ENCODE results near the gene GOLGA6L10.
"Not testable (repeated sequence)": the region's sequence is repeated elsewhere in the genome, so short reads cannot be mapped to it uniquely, and the experiment has no call there.

GOLGA6L10 gene

GRCh38 chr15:82342632-82343374 lies 6.5 kb downstream of the GOLGA6L10 start:
- DNase-seq (ENCODE audit: low read depth), result not testable (repeated sequence)

DNA sequence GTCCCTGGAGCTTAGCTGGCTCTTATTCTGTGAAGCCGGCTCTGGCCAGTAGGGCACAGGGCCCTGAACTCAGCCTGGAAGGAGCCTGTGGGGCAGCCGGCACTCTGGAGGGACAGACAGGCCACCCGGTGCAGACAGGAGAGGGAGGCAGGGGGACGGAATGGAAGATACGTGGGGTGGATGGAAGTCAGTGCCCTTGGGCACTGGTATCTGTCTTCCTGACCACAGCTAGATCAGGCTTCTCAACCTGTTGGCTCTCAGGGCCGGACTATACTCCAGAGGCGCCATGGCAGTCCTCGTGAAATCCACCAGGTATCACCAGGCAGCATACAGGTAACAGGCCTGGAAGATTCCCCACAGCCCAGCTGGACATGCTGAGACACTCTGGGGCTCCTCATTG lies 10.7 kb downstream of the GOLGA6L10 start:
- not testable (repeated sequence) for DNase-seq (ENCODE audit: low read depth)

DNA sequence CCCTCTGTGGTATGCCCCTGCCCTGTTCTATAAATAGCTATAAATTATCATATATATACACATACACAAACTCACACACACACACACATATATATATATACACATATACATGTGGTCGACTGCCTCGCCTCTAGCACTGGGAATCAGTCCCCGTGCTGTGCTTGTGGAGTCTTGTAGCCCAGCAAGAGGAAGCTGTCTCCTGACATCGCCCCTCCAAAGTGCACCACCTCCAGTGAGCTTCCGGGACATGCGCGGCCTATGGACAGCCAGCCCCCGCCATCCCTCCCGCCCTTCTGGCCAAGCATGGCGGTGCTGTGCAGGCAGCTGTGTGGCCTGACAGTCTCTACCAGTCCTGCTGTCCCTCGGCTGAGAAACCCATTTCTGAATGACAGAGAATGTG lies 11.2 kb downstream of the GOLGA6L10 start:
- DNase-seq (ENCODE audit: low read depth), result not testable (repeated sequence)

- not testable (repeated sequence) for DNase-seq (ENCODE audit: low read depth)
Observed at GRCh38 chr15:82337051-82337450, 12.2 kb downstream of the GOLGA6L10 start.

DNA sequence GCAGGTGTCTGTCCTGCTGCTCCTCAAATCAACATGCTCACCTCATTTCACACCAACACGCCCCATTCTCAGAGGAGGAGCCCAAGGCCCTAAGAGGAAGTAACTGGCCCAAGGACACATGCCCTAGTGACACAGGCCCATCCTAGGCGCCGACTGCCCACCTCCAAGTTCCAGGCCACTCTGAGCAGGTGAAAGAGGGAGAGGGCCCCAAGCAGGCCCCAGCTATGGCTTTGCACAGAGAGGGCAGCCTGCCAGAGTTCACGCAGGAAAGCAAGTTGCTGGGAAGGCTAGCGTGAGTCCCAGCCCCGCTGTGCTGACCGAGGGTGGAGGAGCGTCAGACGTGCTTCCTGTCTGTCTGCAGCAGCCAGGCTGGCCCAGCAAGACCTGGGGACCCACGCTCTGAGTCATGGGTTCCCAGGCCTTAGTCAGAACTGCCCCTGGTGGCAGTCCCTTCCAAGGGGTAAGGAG lies 13.1 kb downstream of the GOLGA6L10 start:
- not testable (repeated sequence) for DNase-seq (ENCODE audit: low read depth)

GRCh38 chr15:82335006-82335405 lies 14.3 kb downstream of the GOLGA6L10 start:
- not testable (repeated sequence) for DNase-seq (ENCODE audit: low read depth)

DNA sequence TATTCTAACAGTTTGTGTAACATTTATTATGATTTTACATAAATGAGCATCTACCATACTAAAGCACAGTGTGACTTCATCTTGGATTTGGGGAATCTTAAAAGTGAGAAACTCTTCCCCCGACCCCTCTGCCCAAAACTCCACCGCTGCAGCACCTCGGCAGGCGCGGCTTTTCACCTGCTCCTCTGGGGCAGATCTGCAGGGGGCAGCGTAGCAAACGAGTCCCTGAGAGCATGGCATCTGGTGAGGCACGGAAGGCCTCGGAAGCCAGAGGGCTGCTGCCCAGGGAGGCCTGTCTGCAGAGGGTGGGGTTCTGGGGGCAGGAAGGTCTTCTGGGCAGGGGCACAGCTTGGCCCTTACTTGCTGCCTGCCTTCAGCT lies 14.7 kb downstream of the GOLGA6L10 start:
- DNase-seq (ENCODE audit: low read depth), result not testable (repeated sequence)

GRCh38 chr15:82333603-82334553 lies 15.4 kb downstream of the GOLGA6L10 start:
- not testable (repeated sequence) for DNase-seq (ENCODE audit: low read depth)

- DNase-seq (ENCODE audit: low read depth), result not testable (repeated sequence)
Observed at GRCh38 chr15:82332711-82333602, 16.3 kb downstream of the GOLGA6L10 start.

- not testable (repeated sequence) for DNase-seq (ENCODE audit: low read depth)
Observed at GRCh38 chr15:82331576-82332304, 17.5 kb downstream of the GOLGA6L10 start.

DNA sequence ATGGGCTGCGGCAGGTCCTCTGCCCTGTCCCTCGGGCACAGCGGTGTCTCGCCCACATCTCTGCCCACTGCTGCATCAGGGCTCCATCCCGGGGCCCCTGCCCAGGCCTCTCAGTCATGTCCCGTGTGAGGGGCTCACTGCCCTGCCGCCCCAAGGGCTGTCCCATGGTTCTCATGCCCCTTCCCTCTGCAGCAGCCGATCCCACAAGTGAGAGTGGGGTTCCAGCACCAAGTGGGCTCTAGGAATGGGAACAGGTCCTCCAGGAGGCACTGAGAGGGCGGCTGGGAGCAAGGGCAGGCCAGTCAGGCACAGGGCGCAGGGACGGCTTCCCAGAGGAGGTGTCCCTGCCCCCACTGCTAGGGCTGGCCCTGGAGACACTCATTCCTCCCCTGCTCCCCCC lies 18.4 kb downstream of the GOLGA6L10 start:
- not testable (repeated sequence) for DNase-seq (ENCODE audit: low read depth)

GRCh38 chr15:82329039-82329438 lies 20.2 kb downstream of the GOLGA6L10 start:
- DNase-seq (ENCODE audit: low read depth), result not testable (repeated sequence)

DNA sequence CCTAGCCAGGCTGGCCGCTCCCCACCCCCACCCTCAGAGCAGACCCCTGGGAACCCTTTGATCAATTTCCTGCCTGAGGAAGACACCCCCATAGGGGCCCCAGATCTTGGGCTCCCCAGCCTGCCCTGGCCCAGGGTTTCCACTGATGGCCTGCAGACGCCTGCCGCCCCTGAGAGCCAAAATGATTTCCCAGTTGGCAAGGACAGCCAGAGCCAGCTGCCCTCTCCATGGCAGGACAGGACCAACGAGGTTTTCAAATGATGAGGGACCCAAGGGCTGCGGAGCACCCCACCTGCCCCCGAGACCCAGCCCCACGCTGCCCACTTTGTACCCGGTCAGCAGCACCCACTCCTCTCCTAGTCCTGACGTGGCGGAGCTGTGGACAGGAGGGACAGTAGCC lies 21.9 kb downstream of the GOLGA6L10 start:
- not testable (repeated sequence) for DNase-seq (ENCODE audit: low read depth)

DNA sequence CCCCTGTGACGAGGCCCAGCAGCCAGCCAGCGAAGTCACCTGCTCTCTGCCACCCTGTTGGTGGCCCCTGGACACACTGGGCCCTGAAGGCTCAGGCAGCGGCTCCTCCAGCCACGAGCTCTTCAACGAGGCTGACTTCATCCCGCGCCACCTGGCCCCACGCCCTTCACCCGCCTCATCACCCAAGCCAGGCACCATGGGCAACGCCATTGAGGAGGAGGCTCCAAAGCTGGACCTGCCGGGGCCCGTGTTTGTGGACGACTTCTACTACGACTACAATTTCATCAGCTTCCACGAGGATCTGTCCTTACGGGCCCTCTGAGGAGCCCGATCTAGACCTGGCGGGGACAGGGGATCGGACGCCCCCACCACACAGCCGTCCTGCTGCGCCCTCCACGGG lies 22.4 kb downstream of the GOLGA6L10 start:
- not testable (repeated sequence) for DNase-seq (ENCODE audit: low read depth)

GRCh38 chr15:82325646-82326045 lies 23.6 kb downstream of the GOLGA6L10 start:
- not testable (repeated sequence) for DNase-seq (ENCODE audit: low read depth)

- not testable (repeated sequence) for DNase-seq (ENCODE audit: low read depth)
Observed at GRCh38 chr15:82324831-82325230, 24.4 kb downstream of the GOLGA6L10 start.

GRCh38 chr15:82322488-82322887 lies 26.8 kb downstream of the GOLGA6L10 start:
- not testable (repeated sequence) for DNase-seq (ENCODE audit: low read depth)

DNA sequence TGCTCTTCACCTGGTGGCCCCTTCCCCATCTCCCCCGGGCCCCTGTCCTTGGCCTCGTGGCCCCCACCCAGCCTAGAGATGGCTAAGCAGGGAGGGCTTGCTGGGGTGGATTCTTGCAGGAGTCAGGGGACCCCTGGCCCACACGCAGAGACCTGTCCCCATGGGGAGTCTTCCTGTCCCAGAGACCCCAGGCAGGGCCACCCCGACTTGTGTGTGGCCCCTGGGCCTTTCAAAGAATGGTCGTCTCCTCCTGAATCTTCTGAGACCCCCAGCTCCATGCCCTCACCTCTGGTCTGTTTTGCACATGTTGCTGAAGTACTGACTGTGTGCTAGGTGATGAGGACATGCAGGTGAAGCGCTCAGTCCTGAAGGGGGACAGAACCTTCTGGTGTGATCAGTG lies 28.4 kb downstream of the GOLGA6L10 start:
- DNase-seq (ENCODE audit: low read depth), result not testable (repeated sequence)

GRCh38 chr15:82319522-82320278 lies 29.6 kb downstream of the GOLGA6L10 start:
- DNase-seq (ENCODE audit: low read depth), result not testable (repeated sequence)

GRCh38 chr15:82318281-82318680 lies 31.0 kb downstream of the GOLGA6L10 start:
- DNase-seq (ENCODE audit: low read depth), result not testable (repeated sequence)
